Mucosa of descending colon (tissue), 3 donors: Measurements from ENCODE around the gene NFATC4. TPM values are rescaled to one million over a fixed set of nuclear protein-coding genes. Genes with fewer than 3 reads are reported as not detected.
"Not testable (repeated sequence)": the region's sequence is repeated elsewhere in the genome, so short reads cannot be mapped to it uniquely, and the experiment has no call there.

Experiments
- ATAC-seq: fragments of 200-7000 bp; cut with Tn5 transposase; one replicate; pipeline ENCODE4 v1.9.1; 2020; ENCODE audit warnings: mild to moderate bottlenecking, moderate library complexity
- DNase-seq, 3 donors: peaks; one replicate each; pipeline ENCODE4 v3.0.0-alpha.2; 2020
- H3K36me3 ChIP-seq: fragments of 200-600 bp; one replicate; pipeline ENCODE4 v1.8.0; 2021; ENCODE audit warnings: low read depth, mild to moderate bottlenecking
- H3K4me1 ChIP-seq: fragments of 200-600 bp; one replicate; pipeline ENCODE4 v1.8.0; 2021; ENCODE audit warnings: low read depth, mild to moderate bottlenecking
- H3K4me3 ChIP-seq: fragments of 200-600 bp; one replicate; pipeline ENCODE4 v1.8.0; 2021; ENCODE audit warnings: mild to moderate bottlenecking
- H3K9me3 ChIP-seq: fragments of 200-600 bp; one replicate; pipeline ENCODE4 v1.8.0; 2021; ENCODE audit warnings: mild to moderate bottlenecking
- CTCF ChIP-seq: fragments of 200-600 bp; IDR thresholded peaks from one replicate; pipeline ENCODE4 v1.8.0; 2022; ENCODE audit warnings: antibody characterized with exemption, mild to moderate bottlenecking
- intact Hi-C, 2 donors: fragments of 100-400 bp; cut with DNase I in 1 of 2; cut with micrococcal nuclease in 1 of 2; formaldehyde crosslinking; loops; one replicate each; pipeline versions ENCODE4 v1.11.0 to v1.11.1; 2022; cut with DNase I, micrococcal nuclease
- total RNA-seq, 3 donors: library from RNA; stranded (reverse); fragmentation: NEBNext Ultra II Directional in 2 of 3; extraction: Animal tissue kit (Norgen Biotek cat#: 25700) in 2 of 3; gene quantifications; one replicate each; pipeline versions ENCODE4 v1.2.1 to v1.2.4, GENCODE V29; 2021 to 2023
- donor health status: DM: no; HTN: no; CAD: no; lungs with moderate emphysema.
- donor health status: DM: no; HTN: no; CAD: no.
- donor health status: DM: no; HTN: yes; CAD: no.

The NFATC4 gene
- total RNA-seq, 3 donors from 2014 or later: 11.9 to 112 (median 25.2) TPM

- Histone ChIP-seq H3K36me3 (no peaks in the 10 kb centered on the region), H3K9me3 (no peaks in the 10 kb centered on the region), H3K4me3 (no peak overlapping the region), H3K4me1 (no peaks in the 10 kb centered on the region)
- intact Hi-C loops: no loop called here
- ATAC-seq (no peak), DNase-seq (no peak)
- no peak for TF ChIP-seq CTCF
Measured at GRCh38 chr14:24381363-24382063, 13.5 kb downstream of the NFATC4 start.

GRCh38 chr14:24382064-24382371, 14.0 kb downstream of the NFATC4 start:
- no peak overlapping the region for H3K4me3 ChIP-seq
- ATAC-seq (no peak), DNase-seq (no peak)
- no peaks in the 10 kb centered on the region for H3K9me3 ChIP-seq
- H3K36me3 ChIP-seq: no peaks in the 10 kb centered on the region
- no peaks in the 10 kb centered on the region for H3K4me1 ChIP-seq
- no peak for TF ChIP-seq CTCF
- intact Hi-C loops: no loop called here

GRCh38 chr14:24384169-24384568, 16.2 kb downstream of the NFATC4 start:
- TF ChIP-seq CTCF: no peak
- intact Hi-C loops: no loop called here
- Histone ChIP-seq H3K9me3 (no peaks in the 10 kb centered on the region), H3K4me1 (no peaks in the 10 kb centered on the region), H3K4me3 (no peak overlapping the region), H3K36me3 (no peaks in the 10 kb centered on the region)
- DNase-seq (no peak), ATAC-seq (no peak)

GRCh38 chr14:24385524-24385923, 17.5 kb downstream of the NFATC4 start:
- no peak for TF ChIP-seq CTCF
- ATAC-seq: no peak
- intact Hi-C loops: no loop called here

GRCh38 chr14:24387009-24387345, 19.0 kb downstream of the NFATC4 start:
- DNase-seq: no peak
- ATAC-seq: no peak
- TF ChIP-seq CTCF: no peak
- no peaks in the 10 kb centered on the region for H3K9me3 ChIP-seq
- H3K4me1 ChIP-seq: no peaks in the 10 kb centered on the region
- no peaks in the 10 kb centered on the region for H3K36me3 ChIP-seq
- intact Hi-C loops: no loop called here
- no peak overlapping the region for H3K4me3 ChIP-seq

More at GRCh38 chr14:24385524-24385923, 17.5 kb downstream of the NFATC4 start:
- H3K4me1 ChIP-seq: no peaks in the 10 kb centered on the region
- H3K4me3 ChIP-seq: no peak overlapping the region
- no peaks in the 10 kb centered on the region for H3K9me3 ChIP-seq
- no peaks in the 10 kb centered on the region for H3K36me3 ChIP-seq
- no peak for DNase-seq

GRCh38 chr14:24387579-24387978, 19.6 kb downstream of the NFATC4 start:
- H3K36me3 ChIP-seq, ATAC-seq, DNase-seq, H3K9me3 ChIP-seq, intact Hi-C loops, H3K4me1 ChIP-seq, H3K4me3 ChIP-seq: not testable (repeated sequence)
